ENCODE results near the gene F10. TPM values are rescaled to one million over a fixed set of nuclear protein-coding genes. Genes with fewer than 3 reads are reported as not detected.

The F10 gene
- total RNA-seq, 1 experiment from 2014 or later = 0.18 TPM

DNA sequence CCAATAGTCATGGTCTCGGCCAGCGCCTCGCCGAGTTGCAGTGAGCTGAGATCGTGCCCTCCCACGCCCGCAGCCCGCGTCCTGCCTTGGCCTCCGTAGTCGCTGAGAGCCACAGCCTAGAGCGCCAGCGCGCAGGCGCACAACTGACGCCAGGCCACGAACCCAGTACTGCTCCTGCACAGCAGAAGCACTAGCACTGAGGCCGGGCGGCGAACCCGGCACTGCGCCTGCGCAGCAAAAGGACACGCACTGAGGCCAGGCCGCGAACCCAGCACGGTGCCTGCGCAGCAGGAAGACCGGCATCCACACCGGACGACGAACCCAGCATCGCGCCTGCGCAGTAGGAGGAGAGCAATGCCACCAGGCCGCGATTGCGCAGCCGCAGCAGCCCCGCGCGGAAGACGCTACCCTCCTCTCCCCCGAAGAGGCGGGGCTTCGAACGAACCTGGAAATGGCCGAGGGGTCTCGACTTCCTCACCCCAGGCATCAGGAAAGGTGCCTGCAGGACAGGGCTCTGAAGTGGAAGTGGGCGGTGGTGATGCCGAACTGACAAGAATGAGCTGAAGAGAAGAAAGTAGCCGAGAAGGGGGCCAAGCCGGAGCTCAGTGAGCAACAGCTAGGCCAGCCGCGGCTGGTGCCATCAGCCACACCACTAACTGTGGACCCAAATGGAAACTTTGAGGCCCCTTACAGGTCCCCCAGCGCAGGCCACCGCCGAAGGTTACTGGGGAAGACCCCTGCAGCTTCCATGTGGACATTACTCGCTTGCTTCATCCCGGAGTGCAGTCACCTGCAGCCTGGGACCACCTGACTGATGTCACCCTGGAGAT lies 7.5 kb downstream of the F10 start:
- Histone ChIP-seq H3K4me3 (ENCODE audit: low read depth in 2 of 2, low read length in 2 of 2) (no peak overlapping the region), H3K27me3 (ENCODE audit: control insufficient read depth, insufficient read depth, low read length) (no peaks in the 10 kb centered on the region), H3K4me1 (ENCODE audit: control insufficient read depth, insufficient read depth, low read length) (no peaks in the 10 kb centered on the region), H3K36me3 (ENCODE audit: control insufficient read depth, insufficient read depth, low read length) (no peaks in the 10 kb centered on the region), H3K9me3 (ENCODE audit: control insufficient read depth, insufficient read depth, low read depth, low read length) (no peaks in the 10 kb centered on the region), H3K27ac (ENCODE audit: low read length) (no peak overlapping the region)
- intact Hi-C loops (cut with micrococcal nuclease; ENCODE audit: unreplicated experiment) = no loop called here
- ATAC-seq = no peak
- BruUV-seq (replicated peaks) = no TSS peak
- DNase-seq (ENCODE audit: low read depth, low spot score) = no peak
- TF ChIP-seq TCF7L2 (IDR thresholded peaks at IDR 0.05; ENCODE audit: low read depth, low read length) (no peak), CTCF (IDR thresholded peaks at IDR 0.05) (no peak), SIN3A (IDR thresholded peaks at IDR 0.05; ENCODE audit: borderline replicate concordance, insufficient read depth, low read depth, low read length) (no peak), REST (IDR thresholded peaks at IDR 0.05; ENCODE audit: insufficient read depth in 1 of 2, low read depth in 2 of 2, low read length in 1 of 2) (no peak), POLR2AphosphoS5 (IDR thresholded peaks at IDR 0.05; ENCODE audit: low read depth, low read length) (no peak)
- POLR2A ChIA-PET = no interaction called here
- in situ Hi-C loops (cut with HindIII; ENCODE audit: low pct_unique_long_range_greater_than_20kb, low sequenced_read_pairs) = no loop called here
- CTCF ChIA-PET = no interaction called here

DNA sequence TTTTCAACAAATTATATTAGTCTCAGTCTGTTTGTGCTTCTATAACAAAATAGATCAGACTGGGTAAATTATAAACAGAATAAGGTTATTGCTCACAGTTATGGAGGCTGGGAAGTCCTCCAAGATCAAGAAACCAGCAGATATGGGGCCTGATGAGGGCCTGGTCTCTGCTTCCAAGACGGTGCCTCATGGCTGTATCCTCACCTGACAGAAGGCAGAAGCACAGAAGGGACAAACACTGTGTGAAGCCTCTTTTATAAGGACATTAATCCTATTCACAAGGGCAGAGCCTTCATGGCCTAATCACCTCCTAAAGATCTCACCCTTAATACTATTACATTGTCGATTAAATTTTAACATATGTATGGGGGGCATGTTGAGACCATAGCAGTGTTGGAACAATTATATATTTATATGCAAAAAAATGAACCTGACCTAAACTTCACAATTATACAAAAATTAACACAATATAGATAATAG lies 12.7 kb downstream of the F10 start:
- POLR2A ChIA-PET = no interaction called here
- in situ Hi-C loops (cut with HindIII; ENCODE audit: low pct_unique_long_range_greater_than_20kb, low sequenced_read_pairs) = no loop called here

More for the DNA sequence above, 12.7 kb downstream of the F10 start:
- Histone ChIP-seq H3K4me1 (ENCODE audit: control insufficient read depth, insufficient read depth, low read length) (no peaks in the 10 kb centered on the region), H3K36me3 (ENCODE audit: control insufficient read depth, insufficient read depth, low read length) (no peaks in the 10 kb centered on the region), H3K4me3 (ENCODE audit: low read depth in 2 of 2, low read length in 2 of 2) (no peak overlapping the region), H3K27me3 (ENCODE audit: control insufficient read depth, insufficient read depth, low read length) (no peaks in the 10 kb centered on the region), H3K9me3 (ENCODE audit: control insufficient read depth, insufficient read depth, low read depth, low read length) (no peaks in the 10 kb centered on the region), H3K27ac (ENCODE audit: low read length) (no peak overlapping the region)
- TF ChIP-seq TCF7L2 (IDR thresholded peaks at IDR 0.05; ENCODE audit: low read depth, low read length) (no peak), POLR2AphosphoS5 (IDR thresholded peaks at IDR 0.05; ENCODE audit: low read depth, low read length) (no peak), REST (IDR thresholded peaks at IDR 0.05; ENCODE audit: insufficient read depth in 1 of 2, low read depth in 2 of 2, low read length in 1 of 2) (no peak), SIN3A (IDR thresholded peaks at IDR 0.05; ENCODE audit: borderline replicate concordance, insufficient read depth, low read depth, low read length) (no peak), CTCF (IDR thresholded peaks at IDR 0.05) (no peak)
- ATAC-seq (no peak), DNase-seq (ENCODE audit: low read depth, low spot score) (no peak)
- intact Hi-C loops (cut with micrococcal nuclease; ENCODE audit: unreplicated experiment) = no loop called here
- CTCF ChIA-PET = no interaction called here
- BruUV-seq (replicated peaks) = no TSS peak

Measured in Panc1 (cell line).